Measurements from ENCODE around the gene KRTAP5-7.
"Not testable (repeated sequence)": the region's sequence is repeated elsewhere in the genome, so short reads cannot be mapped to it uniquely, and the experiment has no call there.

KRTAP5-7 gene

GRCh38 chr11:71564430-71564829 lies 37.4 kb downstream of the KRTAP5-7 start:
- no peak for DNase-seq

GRCh38 chr11:71565263-71565662 lies 38.2 kb downstream of the KRTAP5-7 start, which contains the start of gene KRTAP5-10:
TSS of gene KRTAP5-10 (plus strand) at chr11:71565563. CDS start at chr11:71565588, 25 bp downstream.
- no peak for DNase-seq

- DNase-seq: no peak
Observed at GRCh38 chr11:71566081-71566620, 39.1 kb downstream of the KRTAP5-7 start.

- not testable (repeated sequence) for DNase-seq
Observed at GRCh38 chr11:71566626-71567599, 39.8 kb downstream of the KRTAP5-7 start.

GRCh38 chr11:71567633-71568032 lies 40.6 kb downstream of the KRTAP5-7 start:
- not testable (repeated sequence) for DNase-seq

- no peak for DNase-seq
Observed at GRCh38 chr11:71568704-71569349, 41.8 kb downstream of the KRTAP5-7 start.

- not testable (repeated sequence) for DNase-seq
Observed at GRCh38 chr11:71571101-71571850, 44.2 kb downstream of the KRTAP5-7 start.

GRCh38 chr11:71572811-71573210 lies 45.7 kb downstream of the KRTAP5-7 start:
- DNase-seq: no peak

- DNase-seq: no peak
Observed at GRCh38 chr11:71574418-71574817, 47.4 kb downstream of the KRTAP5-7 start.

- DNase-seq: no peak
Observed at GRCh38 chr11:71575723-71576424, 48.8 kb downstream of the KRTAP5-7 start.

GRCh38 chr11:71576688-71577465 lies 49.8 kb downstream of the KRTAP5-7 start:
- DNase-seq: not testable (repeated sequence)

- no peak for DNase-seq
Observed at GRCh38 chr11:71577469-71578004, 50.5 kb downstream of the KRTAP5-7 start.
